Heart right ventricle (tissue), 16 donors: ENCODE data around the gene UBL7. TPM values are rescaled to one million over a fixed set of nuclear protein-coding genes. Genes with fewer than 3 reads are reported as not detected.

ENCODE experiments used
- ATAC-seq, 8 donors: fragments of 200-7000 bp; cut with Tn5 transposase; one replicate each; pipeline ENCODE4 v1.9.1; 2020; ENCODE audit warnings: mild to moderate bottlenecking in 8 of 8, moderate library complexity in 8 of 8, moderate number of reproducible peaks in 1 of 8
- DNase-seq, 2 donors: peaks; one replicate each; pipeline ENCODE4 v3.0.0-alpha.2; 2020
- H3K27ac ChIP-seq, 10 donors: fragments of 200-600 bp; sonication (generic) in 2 of 10; one replicate each; pipeline versions ENCODE4 v1.5.0 to v1.8.0; 2020 to 2022; ENCODE audit warnings: mild to moderate bottlenecking in 3 of 10
- H3K27me3 ChIP-seq, 7 donors: fragments of 200-600 bp; one replicate each; pipeline ENCODE4 v1.8.0; 2021 to 2022; ENCODE audit warnings: mild to moderate bottlenecking in 2 of 7
- H3K36me3 ChIP-seq, 9 donors: fragments of 200-600 bp; sonication (generic) in 1 of 9; one replicate each; pipeline versions ENCODE4 v1.5.0 to v1.8.0; 2020 to 2022; ENCODE audit warnings: mild to moderate bottlenecking in 2 of 9
- H3K4me1 ChIP-seq, 9 donors: fragments of 200-600 bp; sonication (generic) in 1 of 9; one replicate each; pipeline versions ENCODE4 v1.5.0 to v1.8.0; 2020 to 2022; ENCODE audit warnings: mild to moderate bottlenecking in 4 of 9
- H3K4me3 ChIP-seq, 10 donors: fragments of 200-600 bp; sonication (generic) in 2 of 10; one replicate each; pipeline versions ENCODE4 v1.5.0 to v1.8.0; 2020 to 2022; ENCODE audit warnings: mild to moderate bottlenecking in 7 of 10, moderate library complexity in 2 of 10
- H3K9me3 ChIP-seq, 11 donors: fragments of 200-600 bp in 10 of 11; sonication (generic) in 2 of 11; one replicate each; pipeline versions ENCODE4 v1.5.0 to v1.8.0; 2013 to 2022; ENCODE audit warnings: mild to moderate bottlenecking in 2 of 11, control low read depth in 1 of 11, moderate library complexity in 1 of 11
- CTCF ChIP-seq, 9 donors: fragments of 200-600 bp; sonication (generic) in 2 of 9; IDR thresholded peaks; one replicate each; pipeline versions ENCODE4 v1.5.0 to v1.8.0; 2021 to 2022; ENCODE audit warnings: antibody characterized with exemption in 9 of 9, mild to moderate bottlenecking in 5 of 9, moderate library complexity in 1 of 9
- WGBS, 2 donors: extraction: QIAGEN DNeasy Blood & Tissue Kit; methylation state at CpG; one replicate each; pipeline ENCODE4 v1.1.7; 2013; ENCODE audit warnings: inconsistent platforms in 1 of 2; 5-methylcytosine and 5-hydroxymethylcytosine counted together
- intact Hi-C, 10 donors: fragments of 100-400 bp; cut with DNase I; formaldehyde crosslinking; loops; one replicate each; pipeline versions ENCODE4 v1.11.1 to v1.14.2; 2022
- polyA plus RNA-seq, 2 donors: library from polyadenylated mRNA; stranded (reverse); fragments of 200-250 nt; gene quantifications; one replicate each; pipeline ENCODE4 v1.2.3, GENCODE V29; 2013
- total RNA-seq, 10 donors: library from RNA; stranded (reverse); fragmentation: NEBNext Ultra II Directional in 3 of 10; extraction: Animal tissue kit (Norgen Biotek cat#: 25700) in 3 of 10; gene quantifications; one replicate each; pipeline versions ENCODE4 v1.2.1 to v1.2.4, GENCODE V29; 2021 to 2023
- donor health status: Arrhythmogenic right ventricular cardiomyopathy.
- donor health status: ischemic (EF 13 %, LVEDD 7.1; RV severe dilation, severe dysfunction).
- donor health status: healthy with polysubstance abuse.
- donor health status: DM: no; HTN: yes; CAD: no.
- donor health status: DM: no; HTN: no; CAD: no.
- donor health status: ischemic (EF 25% LVEDD 6.9; RV normal size, moderate dysfunction).
- donor health status: ischemic (EF 25% LVEDD 5.7; RV mildly dilated, moderate dysfunction).
- donor health status: healthy.
- donor health status: DM: yes; HTN: yes; CAD: no.
- donor health status: Ischemic cardiomyopathy.
- donor health status: ischemic (EF 35%, LVEDD 5.7; RV mildly dilated, moderate dysfunction).
- donor health status: nonischemic (EF 11% LVEDD 7.7; RV severe dilation, severe dysfunction).
- donor health status: DM: yes; HTN: yes; CAD: no.
- donor health status: PGD.
- donor health status: ischemic (EF 29% LVEDD 5.4; RV normal size, mild dysfunction).
- donor health status: nonischemic (EF 23%, LVEDD 6.1; RV moderate dilation, normal function).

UBL7 gene
- total and polyA plus RNA-seq, 12 donors: 47.0 to 56.6 (median 52.1) TPM

DNA sequence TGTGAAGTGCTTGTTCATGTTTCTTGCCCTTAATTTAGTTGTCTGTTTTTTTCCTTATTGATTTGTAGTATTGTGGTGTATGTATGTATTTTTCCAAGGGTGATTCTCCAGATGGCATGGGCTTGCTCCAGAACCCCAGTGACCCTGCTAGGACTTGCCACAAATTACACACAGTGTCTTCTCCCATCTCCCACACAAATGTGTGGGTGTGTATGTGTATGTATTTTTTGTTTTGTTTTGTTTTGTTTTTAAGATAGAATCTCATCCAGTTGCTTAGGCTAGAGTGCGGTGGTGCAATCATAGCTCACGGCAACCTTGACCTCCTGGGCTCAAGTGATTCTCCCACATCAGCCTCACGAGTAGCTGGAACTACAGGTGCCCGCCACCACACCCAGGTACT lies 43.9 kb upstream of the UBL7 start:
- no peak for ATAC-seq
- 96% methylated on average over 4 of the region's 4 CpGs for WGBS, 2 donors

DNA sequence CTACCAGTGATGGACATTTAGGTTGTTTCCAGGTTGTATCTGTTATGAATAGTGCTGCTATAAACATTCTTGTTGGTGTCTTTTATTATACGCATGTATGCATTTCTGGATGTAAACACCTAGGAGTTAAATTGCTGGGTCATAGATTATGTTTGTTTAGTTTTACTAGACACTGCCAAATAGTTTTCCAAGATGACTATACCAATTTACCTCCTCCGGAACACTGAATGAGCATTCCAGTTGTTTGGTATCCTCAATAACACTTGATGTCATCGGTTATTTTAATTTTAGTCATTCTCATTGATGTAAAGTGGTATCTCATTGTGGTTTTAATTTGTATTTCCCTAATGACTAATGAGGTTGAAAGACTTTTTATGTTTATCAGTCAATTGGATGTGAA lies 43.5 kb upstream of the UBL7 start:
- TF ChIP-seq CTCF (IDR thresholded peaks at IDR 0.05): no peak
- Histone ChIP-seq H3K36me3 (no peaks in the 10 kb centered on the region), H3K4me3 (no peak overlapping the region), H3K4me1 (no peaks in the 10 kb centered on the region), H3K27ac (no peak overlapping the region), H3K9me3 (no peaks in the 10 kb centered on the region), H3K27me3 (no peaks in the 10 kb centered on the region)
- 95 to 96% methylated on average over 3 of the region's 3 CpGs for WGBS, 2 donors
- ATAC-seq: no peak
- no peak for DNase-seq
- intact Hi-C loops: no loop called here

More for the DNA sequence above, 43.9 kb upstream of the UBL7 start:
- Histone ChIP-seq H3K27me3 (no peaks in the 10 kb centered on the region), H3K4me3 (no peak overlapping the region), H3K36me3 (no peaks in the 10 kb centered on the region), H3K27ac (no peak overlapping the region), H3K4me1 (no peaks in the 10 kb centered on the region), H3K9me3 (no peaks in the 10 kb centered on the region)
- TF ChIP-seq CTCF (IDR thresholded peaks at IDR 0.05): no peak
- DNase-seq: no peak
- intact Hi-C loops: no loop called here

GRCh38 chr15:74502301-74502700 lies 41.3 kb upstream of the UBL7 start:
- intact Hi-C loops: no loop called here

DNA sequence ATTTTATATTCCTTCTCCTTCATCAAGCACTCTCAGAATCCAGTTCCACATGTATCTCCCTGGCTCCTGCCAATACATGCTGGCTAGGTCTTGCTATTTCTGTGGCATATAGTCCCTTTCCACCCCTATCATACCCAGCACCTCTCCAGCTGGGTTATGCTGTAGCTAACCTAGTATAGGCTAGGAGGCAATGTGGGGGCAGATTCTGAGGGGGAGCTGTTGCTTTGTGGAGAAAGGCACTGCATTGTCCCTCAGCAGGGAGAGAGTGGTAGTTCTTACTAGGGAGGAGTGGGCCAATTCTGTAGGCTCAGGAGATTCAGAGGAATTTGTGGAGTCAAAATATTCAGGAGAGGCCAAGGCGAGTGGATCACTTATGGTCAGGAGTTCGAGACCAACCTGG lies 39.4 kb upstream of the UBL7 start:
- no peaks in the 10 kb centered on the region for H3K36me3 ChIP-seq
- intact Hi-C loops: no loop called here
- ATAC-seq (no peak), DNase-seq (no peak)
- H3K27ac ChIP-seq: no peak overlapping the region
- H3K4me3 ChIP-seq: no peak overlapping the region
- no peak for TF ChIP-seq CTCF (IDR thresholded peaks at IDR 0.05)
- no peaks in the 10 kb centered on the region for H3K27me3 ChIP-seq
- no peaks in the 10 kb centered on the region for H3K9me3 ChIP-seq
- no peaks in the 10 kb centered on the region for H3K4me1 ChIP-seq
- 95% methylated on average over 2 of the region's 2 CpGs for WGBS, 2 donors

More at GRCh38 chr15:74502301-74502700, 41.3 kb upstream of the UBL7 start:
- Histone ChIP-seq H3K4me1 (no peaks in the 10 kb centered on the region), H3K27me3 (no peaks in the 10 kb centered on the region), H3K27ac (no peak overlapping the region), H3K36me3 (no peaks in the 10 kb centered on the region), H3K9me3 (no peaks in the 10 kb centered on the region), H3K4me3 (no peak overlapping the region)
- WGBS, 2 donors: 76 to 84% methylated on average over 3 of the region's 3 CpGs
- TF ChIP-seq CTCF (IDR thresholded peaks at IDR 0.05): no peak
- no peak for DNase-seq
- ATAC-seq: no peak
